Adipocyte (in vitro differentiated cells): ENCODE data around the gene SRPX.

Source experiments
- DNase-seq: peaks from one replicate; pipeline ENCODE4 v3.0.0-alpha.2; 2015; ENCODE audit warnings: low read depth
- H3K27me3 ChIP-seq: replicated peaks from 2 replicates; pipeline ENCODE4 v1.7.0; 2013; ENCODE audit warnings: mild to moderate bottlenecking, low read length, moderate library complexity; ENCODE audit not compliant: control insufficient read depth, insufficient read depth
- H3K36me3 ChIP-seq: 2 replicates; pipeline ENCODE4 v1.7.0; 2013; ENCODE audit warnings: low read length, mild to moderate bottlenecking, moderate library complexity; ENCODE audit not compliant: control insufficient read depth, insufficient read depth, severe bottlenecking
- H3K4me1 ChIP-seq: 2 replicates; pipeline ENCODE4 v1.7.0; 2013; ENCODE audit warnings: mild to moderate bottlenecking, low read length, moderate library complexity; ENCODE audit not compliant: control insufficient read depth, insufficient read depth
- H3K4me3 ChIP-seq: 2 replicates; pipeline ENCODE4 v1.7.0; 2013; ENCODE audit warnings: mild to moderate bottlenecking, low read length, moderate library complexity
- H3K9ac ChIP-seq: 2 replicates; pipeline ENCODE4 v1.7.0; 2013; ENCODE audit warnings: mild to moderate bottlenecking, low read length, moderate library complexity
- H3K9me3 ChIP-seq: 2 replicates; pipeline ENCODE4 v1.7.0; 2013; ENCODE audit warnings: mild to moderate bottlenecking, low read length, moderate library complexity; ENCODE audit not compliant: control insufficient read depth

Gene SRPX, protein sequence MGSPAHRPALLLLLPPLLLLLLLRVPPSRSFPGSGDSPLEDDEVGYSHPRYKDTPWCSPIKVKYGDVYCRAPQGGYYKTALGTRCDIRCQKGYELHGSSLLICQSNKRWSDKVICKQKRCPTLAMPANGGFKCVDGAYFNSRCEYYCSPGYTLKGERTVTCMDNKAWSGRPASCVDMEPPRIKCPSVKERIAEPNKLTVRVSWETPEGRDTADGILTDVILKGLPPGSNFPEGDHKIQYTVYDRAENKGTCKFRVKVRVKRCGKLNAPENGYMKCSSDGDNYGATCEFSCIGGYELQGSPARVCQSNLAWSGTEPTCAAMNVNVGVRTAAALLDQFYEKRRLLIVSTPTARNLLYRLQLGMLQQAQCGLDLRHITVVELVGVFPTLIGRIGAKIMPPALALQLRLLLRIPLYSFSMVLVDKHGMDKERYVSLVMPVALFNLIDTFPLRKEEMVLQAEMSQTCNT

DNA sequence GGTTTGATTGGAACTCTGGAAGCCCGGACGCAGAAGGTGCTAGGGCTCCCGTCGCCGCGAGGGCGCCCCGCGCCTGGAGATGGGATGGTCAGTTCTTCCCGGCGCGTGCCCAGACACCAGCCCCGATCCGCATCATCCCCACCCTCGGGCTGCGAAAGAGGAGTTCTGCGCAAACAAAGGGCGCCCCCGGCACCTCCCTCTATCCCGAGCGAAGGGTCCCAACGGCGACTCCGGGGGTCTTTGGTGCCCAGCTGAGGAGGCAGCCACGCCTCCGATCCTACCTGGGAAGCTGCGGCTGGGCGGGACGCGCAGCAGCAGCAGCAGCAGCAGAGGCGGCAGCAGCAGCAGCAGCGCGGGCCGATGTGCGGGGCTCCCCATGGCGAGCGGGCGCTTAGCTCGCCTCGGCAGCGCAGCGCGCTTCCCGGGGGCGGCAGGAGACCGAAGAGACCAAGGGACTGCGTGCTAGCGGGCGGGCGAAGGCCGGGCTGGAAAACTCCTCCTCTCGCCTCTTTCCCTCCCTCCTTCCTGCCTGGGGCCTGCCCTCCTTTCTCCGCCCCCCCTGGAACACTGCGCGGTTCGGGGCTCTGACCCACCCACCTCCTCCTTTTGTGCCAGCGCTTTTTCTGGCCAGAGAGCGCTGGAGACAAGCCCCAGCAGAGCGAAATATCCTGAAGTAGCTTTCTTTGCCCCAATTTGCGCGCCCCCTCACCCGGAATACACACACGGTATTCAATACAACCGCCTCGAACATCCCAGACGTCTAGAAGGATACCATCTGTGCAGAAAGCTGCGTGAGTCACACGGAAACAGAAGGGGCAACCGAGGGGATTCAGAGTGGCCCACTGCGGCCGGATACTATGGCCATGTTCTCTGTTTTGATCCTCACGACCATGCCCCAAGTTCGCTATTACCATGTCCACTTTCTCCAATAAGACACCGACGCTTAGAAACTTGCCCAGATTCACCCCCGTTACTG, at the start of gene SRPX:
Gene SRPX, minus strand, starts transcription at position 457 of the 976 bp plus-strand sequence. Its CDS starts 79 bp downstream, at position 378.
- Histone ChIP-seq H3K9ac (peak within 1 kb of the TSS; percentile 92), H3K36me3 (no peaks in the 10 kb centered on the region), H3K4me3 (peak within 1 kb of the TSS; percentile 85), H3K9me3 (no peaks in the 10 kb centered on the region), H3K4me1 (peaks cover 23% of the 10 kb centered on the region), H3K27me3 (no peaks in the 10 kb centered on the region)
- peak; percentile 56 for DNase-seq

DNA sequence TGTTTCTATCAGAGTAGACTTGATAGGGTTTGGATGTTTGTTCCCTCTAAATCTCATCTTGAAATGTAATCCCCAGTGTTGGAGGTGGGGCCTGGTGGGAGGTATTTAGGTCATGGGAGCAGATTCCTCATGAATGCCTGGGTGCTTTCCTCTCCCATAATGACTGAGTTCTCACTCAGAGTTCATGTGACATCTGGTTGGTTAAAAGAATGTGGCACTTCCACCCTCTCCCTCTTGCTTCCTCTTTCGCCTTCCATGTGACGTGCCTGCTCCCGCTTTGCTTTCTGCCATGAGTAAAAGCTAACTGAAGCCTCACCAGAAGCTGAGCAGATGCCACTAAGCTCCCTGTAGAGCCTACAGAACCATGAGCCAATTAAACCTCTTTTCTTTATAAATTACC, 47.3 kb upstream of the SRPX start:
- no peak overlapping the region for H3K4me3 ChIP-seq
- no peak overlapping the region for H3K9ac ChIP-seq
- H3K27me3 ChIP-seq, result peaks cover 6% of the 10 kb centered on the region
- peaks cover 7% of the 10 kb centered on the region for H3K4me1 ChIP-seq
- H3K9me3 ChIP-seq, result no peaks in the 10 kb centered on the region
- H3K36me3 ChIP-seq, result no peaks in the 10 kb centered on the region
- no peak for DNase-seq

DNA sequence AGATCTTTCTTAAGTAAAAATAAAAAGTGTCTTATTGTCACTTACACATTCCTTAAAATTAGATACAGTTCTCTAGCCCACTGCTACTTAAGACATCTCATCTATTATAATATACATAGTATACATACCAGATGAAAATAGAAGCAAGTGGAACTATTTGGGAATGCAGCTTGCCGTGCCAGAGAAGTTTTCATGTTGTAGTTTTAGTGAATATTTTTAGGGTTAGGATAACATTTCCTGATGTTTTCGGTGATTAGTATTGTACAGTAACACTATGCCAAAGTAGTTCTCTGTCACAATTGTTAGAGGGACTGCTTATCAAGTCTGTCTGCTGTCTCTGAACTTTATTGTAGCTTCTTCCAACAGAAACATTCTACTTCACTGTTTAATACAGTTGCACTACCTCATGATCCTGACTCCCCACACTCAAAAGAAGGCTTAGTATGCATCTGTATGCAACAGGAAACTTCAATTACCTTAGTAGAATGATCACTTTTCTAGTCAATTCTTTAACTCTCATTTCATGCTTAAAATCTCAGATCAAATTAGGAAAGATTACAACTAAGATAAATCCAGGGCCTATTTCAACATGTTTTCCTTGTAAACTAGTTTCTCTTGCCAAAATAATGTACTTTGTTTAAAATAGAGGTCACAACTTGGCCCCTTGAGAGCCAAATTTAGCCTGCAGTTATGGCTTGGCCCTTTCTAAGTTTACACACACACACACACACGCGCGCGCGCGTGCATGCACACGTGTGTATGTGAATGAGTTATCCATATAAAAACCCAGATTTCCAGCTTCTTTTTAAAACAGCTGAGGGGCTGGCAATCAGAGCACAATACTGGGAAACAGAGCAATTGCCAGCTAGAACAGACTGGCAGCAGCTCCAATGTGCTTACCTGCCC, 42.3 kb upstream of the SRPX start:
- no peaks in the 10 kb centered on the region for H3K36me3 ChIP-seq
- no peaks in the 10 kb centered on the region for H3K9me3 ChIP-seq
- no peak overlapping the region for H3K9ac ChIP-seq
- H3K4me1 ChIP-seq, result peaks cover 12% of the 10 kb centered on the region
- peaks cover 6% of the 10 kb centered on the region for H3K27me3 ChIP-seq
- DNase-seq, result peak; percentile 61
- H3K4me3 ChIP-seq, result no peak overlapping the region

DNA sequence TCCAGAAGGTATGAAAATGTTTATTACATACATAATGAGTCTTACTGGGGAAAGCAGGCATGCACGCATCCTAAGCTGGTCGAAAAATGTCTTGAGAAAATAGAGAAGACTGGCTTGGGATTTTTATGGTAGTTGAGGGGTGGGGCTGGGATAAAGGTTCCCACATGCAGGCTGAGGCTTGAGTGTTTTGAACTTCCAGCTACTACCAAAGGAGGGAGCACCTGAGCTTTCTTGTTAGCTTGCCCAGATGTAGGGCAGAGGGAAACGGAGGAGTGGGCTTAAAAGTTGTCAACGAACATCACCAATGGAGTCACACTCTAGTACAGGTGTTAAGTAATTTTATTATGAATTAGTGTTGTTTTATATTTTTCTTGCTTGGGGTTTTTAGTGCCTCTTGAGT, 39.6 kb upstream of the SRPX start:
- H3K4me1 ChIP-seq, result peaks cover 12% of the 10 kb centered on the region
- H3K9me3 ChIP-seq, result no peaks in the 10 kb centered on the region
- H3K27me3 ChIP-seq, result peaks cover under 1% of the 10 kb centered on the region
- no peak overlapping the region for H3K9ac ChIP-seq
- no peak overlapping the region for H3K4me3 ChIP-seq
- no peak for DNase-seq
- no peaks in the 10 kb centered on the region for H3K36me3 ChIP-seq

DNA sequence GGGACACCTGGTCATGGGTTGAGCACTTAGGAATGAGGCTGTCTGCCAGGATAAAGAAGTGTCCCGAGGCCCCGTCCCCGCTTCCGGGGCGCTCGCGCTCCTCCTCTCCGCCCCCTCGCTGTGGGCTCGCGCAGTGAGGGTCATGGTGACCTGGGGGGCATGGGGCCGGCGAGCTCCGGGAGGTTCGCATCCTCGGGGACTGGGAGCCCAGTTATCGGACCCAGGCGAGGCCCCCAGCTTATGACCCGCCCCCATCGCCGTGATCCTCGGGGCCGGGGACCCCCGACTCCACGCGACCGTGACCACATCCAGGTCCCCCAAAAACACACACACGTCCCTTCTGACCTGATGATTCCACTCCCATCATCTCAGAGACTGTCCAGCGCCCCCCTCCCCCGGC, 35.3 kb upstream of the SRPX start:
- Histone ChIP-seq H3K4me3 (no peak overlapping the region), H3K27me3 (no peaks in the 10 kb centered on the region), H3K36me3 (no peaks in the 10 kb centered on the region), H3K4me1 (peaks cover 7% of the 10 kb centered on the region), H3K9ac (no peak overlapping the region), H3K9me3 (no peaks in the 10 kb centered on the region)
- DNase-seq, result no peak

DNA sequence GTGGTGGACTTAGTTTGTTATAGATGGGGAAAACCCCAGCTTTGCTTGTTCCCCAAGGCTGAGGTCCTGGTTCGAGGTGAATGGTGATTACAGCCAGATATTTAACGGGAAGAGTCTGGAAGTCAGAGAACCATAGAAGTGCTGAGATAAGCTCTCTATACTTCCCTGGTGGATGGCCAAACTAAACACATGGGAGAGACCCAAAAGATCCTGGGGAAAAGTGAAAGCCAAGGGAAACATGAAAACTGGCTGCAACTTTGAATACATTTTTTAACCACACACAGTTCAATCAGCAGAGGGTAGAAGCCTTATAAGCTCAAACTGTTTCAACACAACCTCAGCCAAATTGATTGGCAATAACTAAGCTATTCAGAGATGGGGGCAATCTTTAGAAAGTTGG, 29.3 kb upstream of the SRPX start:
- Histone ChIP-seq H3K27me3 (peaks cover 8% of the 10 kb centered on the region), H3K4me3 (no peak overlapping the region), H3K36me3 (no peaks in the 10 kb centered on the region), H3K9me3 (no peaks in the 10 kb centered on the region), H3K9ac (no peak overlapping the region), H3K4me1 (peaks cover 18% of the 10 kb centered on the region)
- peak; percentile 41 for DNase-seq

DNA sequence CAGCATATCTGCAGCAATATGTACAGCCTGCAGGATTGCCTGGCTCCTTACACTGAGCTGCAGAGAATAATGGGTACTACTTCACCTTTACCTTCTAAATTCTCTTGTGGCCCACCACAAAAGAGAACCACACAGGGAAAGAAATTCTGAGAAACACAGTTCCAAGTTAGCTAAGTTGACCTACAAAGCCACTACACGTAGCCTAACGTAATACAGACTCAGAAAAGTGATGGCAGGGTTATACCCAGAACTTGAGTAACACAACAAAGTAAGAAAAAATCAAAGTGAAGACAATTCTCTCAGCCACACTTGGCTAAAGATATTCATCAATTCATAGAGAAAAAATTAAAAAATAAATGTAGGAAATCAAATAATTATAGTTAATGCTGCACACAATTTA, 26.4 kb upstream of the SRPX start:
- Histone ChIP-seq H3K9me3 (no peaks in the 10 kb centered on the region), H3K4me3 (no peak overlapping the region), H3K9ac (no peak overlapping the region), H3K27me3 (peaks cover 8% of the 10 kb centered on the region), H3K4me1 (peaks cover 12% of the 10 kb centered on the region), H3K36me3 (no peaks in the 10 kb centered on the region)
- no peak for DNase-seq

DNA sequence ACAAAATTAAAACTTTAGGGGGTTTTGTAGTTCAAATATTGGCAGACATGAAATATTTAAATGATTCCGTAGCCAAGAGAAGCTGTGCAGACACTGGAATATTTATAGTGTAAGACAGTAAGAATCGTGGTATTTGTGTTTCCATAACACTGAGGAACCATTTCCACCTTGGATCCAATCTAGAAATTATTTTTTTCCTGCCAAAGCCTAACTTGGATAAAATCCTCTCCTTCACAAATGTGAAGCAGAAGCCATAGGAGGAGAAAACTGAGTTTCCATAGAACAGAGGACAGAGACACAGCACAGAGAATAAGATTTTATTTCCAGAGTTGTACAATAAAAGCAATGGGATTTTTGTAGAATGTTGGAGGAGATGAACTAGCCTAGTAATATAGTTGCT, 19.9 kb upstream of the SRPX start:
- no peaks in the 10 kb centered on the region for H3K36me3 ChIP-seq
- peaks cover 8% of the 10 kb centered on the region for H3K4me1 ChIP-seq
- H3K4me3 ChIP-seq, result no peak overlapping the region
- H3K9me3 ChIP-seq, result no peaks in the 10 kb centered on the region
- no peak overlapping the region for H3K9ac ChIP-seq
- peaks cover 4% of the 10 kb centered on the region for H3K27me3 ChIP-seq
- DNase-seq, result no peak

DNA sequence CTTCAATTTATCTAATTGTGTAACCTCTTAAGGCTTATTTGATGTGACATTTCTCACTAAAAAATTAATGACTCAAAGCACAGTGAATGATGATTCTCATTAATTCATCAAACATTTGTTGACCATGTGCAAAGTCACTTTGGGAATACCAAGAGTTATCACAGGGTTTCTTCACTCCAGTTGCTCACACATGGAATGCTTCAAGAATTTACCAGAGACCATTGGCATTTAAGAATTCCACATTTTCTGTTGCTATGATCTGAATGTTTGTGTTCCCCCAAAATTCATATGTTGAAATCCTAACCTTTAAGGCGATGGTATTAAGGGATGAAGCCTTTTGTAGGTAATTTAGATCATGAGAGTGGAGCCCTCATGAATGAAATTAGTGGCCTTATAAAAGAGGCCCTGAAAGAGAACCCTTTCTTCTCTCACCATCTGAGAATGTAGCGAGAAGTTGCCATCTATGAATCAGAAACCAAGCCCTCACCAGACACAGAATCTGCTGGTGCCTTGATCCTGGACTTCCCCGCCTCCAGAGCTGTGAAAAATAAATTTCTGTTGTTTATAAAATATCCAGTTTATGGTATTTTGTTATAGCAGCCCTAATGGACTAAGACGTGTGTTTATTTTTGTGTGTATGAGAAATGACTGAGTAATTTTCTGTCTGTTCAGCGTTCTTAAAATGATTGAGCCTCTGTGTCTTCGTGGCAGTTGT, 16.4 kb upstream of the SRPX start:
- Histone ChIP-seq H3K9ac (no peak overlapping the region), H3K9me3 (no peaks in the 10 kb centered on the region), H3K27me3 (no peaks in the 10 kb centered on the region), H3K4me1 (peaks cover 33% of the 10 kb centered on the region), H3K36me3 (no peaks in the 10 kb centered on the region), H3K4me3 (no peak overlapping the region)
- DNase-seq, result no peak

DNA sequence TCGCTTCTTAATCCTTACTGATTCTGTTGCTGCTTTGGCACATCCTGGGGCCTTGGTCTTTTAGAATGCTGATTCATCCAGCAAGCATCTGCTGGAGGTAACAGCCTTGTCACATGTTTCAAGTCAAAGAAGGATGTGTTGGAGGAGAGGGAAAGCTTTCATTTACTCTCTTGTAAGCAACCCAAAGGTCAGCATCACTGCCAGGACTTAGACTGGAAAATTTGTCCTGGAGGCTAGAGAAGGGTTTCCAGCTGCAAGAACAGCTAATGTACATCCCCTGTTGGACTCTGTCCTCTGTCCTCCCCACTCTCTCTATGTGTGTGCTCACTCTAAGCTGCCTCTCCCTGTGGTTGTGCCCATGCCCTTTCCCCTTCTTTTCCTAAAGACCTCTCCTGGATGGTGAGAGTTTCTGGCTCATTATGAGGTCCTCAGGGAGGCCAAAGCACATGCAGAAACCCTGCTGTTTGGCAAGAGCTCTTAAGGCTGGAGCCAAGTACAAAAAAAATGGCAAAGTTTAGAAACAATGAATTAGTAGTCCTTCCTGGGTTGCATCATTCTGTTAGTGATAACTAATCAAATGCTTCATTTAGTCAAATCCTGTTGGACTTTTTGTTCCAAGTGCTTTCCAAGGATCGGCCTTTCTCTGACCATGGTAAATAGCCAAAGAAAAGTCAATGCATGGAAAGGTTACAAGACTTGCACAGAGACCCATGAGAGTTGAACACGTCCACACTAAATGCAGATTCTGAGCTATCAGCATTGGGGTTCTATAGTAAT, 13.4 kb upstream of the SRPX start:
- Histone ChIP-seq H3K4me1 (peaks cover 39% of the 10 kb centered on the region), H3K4me3 (no peak overlapping the region), H3K36me3 (no peaks in the 10 kb centered on the region), H3K9me3 (no peaks in the 10 kb centered on the region), H3K9ac (peak overlapping the region; percentile 76), H3K27me3 (no peaks in the 10 kb centered on the region)
- DNase-seq, result peak; percentile 72
